ENCODE measurements around the gene SUPT5H. TPM values are rescaled to one million over a fixed set of nuclear protein-coding genes. Genes with fewer than 3 reads are reported as not detected.
A peak's percentile ranks its signal among the peaks of the same experiment; 100 is the strongest.

SUPT5H gene
- total and polyA plus RNA-seq, 2 of the 13 experiments (the other 11 are each of a cell fraction or from before 2014, with no cell fraction given): 48.2 to 51.7 TPM

DNA sequence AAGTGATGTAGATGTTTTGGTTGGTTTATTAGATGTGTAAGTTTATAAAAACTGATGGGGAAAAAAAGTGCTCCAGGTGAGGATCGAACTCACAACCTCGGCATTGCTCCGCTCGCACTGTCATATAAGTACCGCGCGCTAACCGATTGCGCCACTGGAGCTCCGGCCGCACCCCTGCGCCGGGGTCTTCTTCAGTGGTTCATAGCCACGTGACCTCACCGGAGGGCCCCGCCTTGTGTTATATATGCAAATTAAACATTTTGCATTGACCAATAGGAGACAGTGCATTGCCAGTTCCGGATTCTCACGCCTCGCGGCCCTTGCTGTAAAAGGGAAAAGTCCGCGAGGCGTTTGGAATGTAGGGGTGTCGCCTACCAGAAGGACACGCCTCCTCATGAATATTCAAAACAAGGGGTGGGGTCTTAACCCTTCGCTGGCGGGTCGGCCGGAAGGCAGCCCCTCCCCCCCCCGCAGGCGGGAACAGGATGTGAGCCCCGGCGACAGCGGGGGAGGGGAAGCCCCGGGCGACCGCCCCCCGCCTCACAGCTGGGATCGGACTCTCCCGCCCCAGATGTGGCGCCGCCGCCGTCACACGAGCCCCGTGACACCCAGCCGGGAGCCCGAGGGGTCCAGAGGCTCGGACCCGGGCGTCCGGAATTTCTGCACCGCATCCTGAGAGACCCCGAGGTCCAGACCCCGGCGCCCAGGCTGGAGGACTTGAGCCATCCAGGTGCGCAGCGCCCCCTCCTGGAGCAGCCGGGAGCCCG, 33.1 kb upstream of the SUPT5H start, which contains the start of gene PLEKHG2 (continued):
- 0 out of 2 replicates have a peak, but pooled peaks have one; percentile 48 for TF ChIP-seq ZSCAN12 (CRISPR knock-in tag; IDR thresholded peaks at IDR 0.05)
- TF ChIP-seq SALL1 (CRISPR knock-in tag; IDR thresholded peaks at IDR 0.05): peak; percentile 52
- 0 out of 2 replicates have a peak, but pooled peaks have one; percentile 62 for TF ChIP-seq ZNF850 (CRISPR knock-in tag; conservative IDR thresholded peaks at IDR 0.05)
- peak; percentile 18; the same call in 1 of the 2 replicates for TF ChIP-seq ZNF317 (CRISPR knock-in tag; IDR thresholded peaks at IDR 0.05)
- TF ChIP-seq KLF16 (CRISPR knock-in tag; IDR thresholded peaks at IDR 0.05): peak in 1 of 2 experiments; percentile 56; a peak in 2 of 4 replicates
- TF ChIP-seq POGZ (CRISPR knock-in tag; IDR thresholded peaks at IDR 0.05): no peak; the same call in 1 of the 2 replicates
- peak; percentile 96 for TF ChIP-seq BHLHE40 (IDR thresholded peaks at IDR 0.05; ENCODE audit: low read length)
- TF ChIP-seq, protein P1, sequence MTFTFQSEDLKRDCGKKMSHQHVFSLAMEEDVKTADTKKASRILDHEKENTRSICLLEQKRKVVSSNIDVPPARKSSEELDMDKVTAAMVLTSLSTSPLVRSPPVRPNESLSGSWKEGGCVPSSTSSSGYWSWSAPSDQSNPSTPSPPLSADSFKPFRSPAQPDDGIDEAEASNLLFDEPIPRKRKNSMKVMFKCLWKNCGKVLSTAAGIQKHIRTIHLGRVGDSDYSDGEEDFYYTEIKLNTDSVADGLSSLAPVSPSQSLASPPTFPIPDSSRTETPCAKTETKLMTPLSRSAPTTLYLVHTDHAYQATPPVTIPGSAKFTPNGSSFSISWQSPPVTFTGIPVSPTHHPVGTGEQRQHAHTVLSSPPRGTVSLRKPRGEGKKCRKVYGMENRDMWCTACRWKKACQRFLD (CRISPR knock-in tag; IDR thresholded peaks at IDR 0.05; ENCODE audit: borderline replicate concordance): no peak
- peak; percentile 77 for TF ChIP-seq POLR2G (IDR thresholded peaks at IDR 0.05; ENCODE audit: low read depth, low read length)
- no peak for TF ChIP-seq SIX4 (CRISPR knock-in tag; IDR thresholded peaks at IDR 0.05)
- TF ChIP-seq, protein P2, sequence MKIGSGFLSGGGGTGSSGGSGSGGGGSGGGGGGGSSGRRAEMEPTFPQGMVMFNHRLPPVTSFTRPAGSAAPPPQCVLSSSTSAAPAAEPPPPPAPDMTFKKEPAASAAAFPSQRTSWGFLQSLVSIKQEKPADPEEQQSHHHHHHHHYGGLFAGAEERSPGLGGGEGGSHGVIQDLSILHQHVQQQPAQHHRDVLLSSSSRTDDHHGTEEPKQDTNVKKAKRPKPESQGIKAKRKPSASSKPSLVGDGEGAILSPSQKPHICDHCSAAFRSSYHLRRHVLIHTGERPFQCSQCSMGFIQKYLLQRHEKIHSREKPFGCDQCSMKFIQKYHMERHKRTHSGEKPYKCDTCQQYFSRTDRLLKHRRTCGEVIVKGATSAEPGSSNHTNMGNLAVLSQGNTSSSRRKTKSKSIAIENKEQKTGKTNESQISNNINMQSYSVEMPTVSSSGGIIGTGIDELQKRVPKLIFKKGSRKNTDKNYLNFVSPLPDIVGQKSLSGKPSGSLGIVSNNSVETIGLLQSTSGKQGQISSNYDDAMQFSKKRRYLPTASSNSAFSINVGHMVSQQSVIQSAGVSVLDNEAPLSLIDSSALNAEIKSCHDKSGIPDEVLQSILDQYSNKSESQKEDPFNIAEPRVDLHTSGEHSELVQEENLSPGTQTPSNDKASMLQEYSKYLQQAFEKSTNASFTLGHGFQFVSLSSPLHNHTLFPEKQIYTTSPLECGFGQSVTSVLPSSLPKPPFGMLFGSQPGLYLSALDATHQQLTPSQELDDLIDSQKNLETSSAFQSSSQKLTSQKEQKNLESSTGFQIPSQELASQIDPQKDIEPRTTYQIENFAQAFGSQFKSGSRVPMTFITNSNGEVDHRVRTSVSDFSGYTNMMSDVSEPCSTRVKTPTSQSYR (CRISPR knock-in tag; IDR thresholded peaks at IDR 0.05; ENCODE audit: borderline replicate concordance): peak; percentile 98
- TF ChIP-seq, protein P3, sequence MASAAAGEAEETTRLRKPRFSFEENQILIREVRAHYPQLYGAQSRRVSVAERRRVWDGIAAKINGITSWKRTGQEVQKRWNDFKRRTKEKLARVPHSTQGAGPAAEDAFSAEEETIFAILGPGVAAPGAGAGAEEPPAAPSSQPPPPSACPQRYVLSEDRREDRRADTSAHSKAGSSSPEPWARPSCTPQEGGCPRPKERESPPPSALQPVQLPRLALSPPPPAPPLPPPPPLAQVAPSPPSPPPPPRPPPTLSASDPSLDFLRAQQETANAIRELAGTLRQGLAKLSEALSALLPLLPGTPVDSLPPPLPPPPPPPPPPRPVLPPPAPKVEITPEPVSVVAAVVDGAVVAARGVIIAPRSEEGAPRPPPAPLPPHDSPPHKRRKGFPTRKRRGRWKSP (CRISPR knock-in tag; IDR thresholded peaks at IDR 0.05): peak; percentile 98
- TF ChIP-seq HDAC2 (CRISPR knock-in tag; IDR thresholded peaks at IDR 0.05): peak; percentile 9; the same call in 1 of the 2 replicates
- TF ChIP-seq ZNF121 (CRISPR knock-in tag; IDR thresholded peaks at IDR 0.05): peak; percentile 57
- TF ChIP-seq, protein P4, sequence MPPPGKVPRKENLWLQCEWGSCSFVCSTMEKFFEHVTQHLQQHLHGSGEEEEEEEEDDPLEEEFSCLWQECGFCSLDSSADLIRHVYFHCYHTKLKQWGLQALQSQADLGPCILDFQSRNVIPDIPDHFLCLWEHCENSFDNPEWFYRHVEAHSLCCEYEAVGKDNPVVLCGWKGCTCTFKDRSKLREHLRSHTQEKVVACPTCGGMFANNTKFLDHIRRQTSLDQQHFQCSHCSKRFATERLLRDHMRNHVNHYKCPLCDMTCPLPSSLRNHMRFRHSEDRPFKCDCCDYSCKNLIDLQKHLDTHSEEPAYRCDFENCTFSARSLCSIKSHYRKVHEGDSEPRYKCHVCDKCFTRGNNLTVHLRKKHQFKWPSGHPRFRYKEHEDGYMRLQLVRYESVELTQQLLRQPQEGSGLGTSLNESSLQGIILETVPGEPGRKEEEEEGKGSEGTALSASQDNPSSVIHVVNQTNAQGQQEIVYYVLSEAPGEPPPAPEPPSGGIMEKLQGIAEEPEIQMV (CRISPR knock-in tag; IDR thresholded peaks at IDR 0.05; ENCODE audit: low read depth): peak; percentile 58; the same call in 1 of the 2 replicates
- 0 out of 2 replicates have a peak, but pooled peaks have one; percentile 17 for TF ChIP-seq ZMYM3 (CRISPR knock-in tag; IDR thresholded peaks at IDR 0.05)
- 0 out of 2 replicates have a peak, but pooled peaks have one; percentile 21 for TF ChIP-seq ZBTB20 (CRISPR knock-in tag; IDR thresholded peaks at IDR 0.05; ENCODE audit: borderline replicate concordance, low read depth)
- TF ChIP-seq SRY (CRISPR knock-in tag; IDR thresholded peaks at IDR 0.05): peak; percentile 41; the same call in 1 of the 2 replicates
- TF ChIP-seq SPEN (CRISPR knock-in tag; IDR thresholded peaks at IDR 0.05; ENCODE audit: low read depth): peak; percentile 61
- TF ChIP-seq NRL (CRISPR knock-in tag; IDR thresholded peaks at IDR 0.05; ENCODE audit: borderline replicate concordance): peak; percentile 60; the same call in 1 of the 2 replicates
- TF ChIP-seq ZFP82 (CRISPR knock-in tag; IDR thresholded peaks at IDR 0.05; ENCODE audit: borderline replicate concordance): peak; percentile 25; the same call in 1 of the 2 replicates
- TF ChIP-seq PCBP1 (IDR thresholded peaks at IDR 0.05; ENCODE audit: borderline replicate concordance, low read depth, low read length): peak; percentile 85; the same call in 1 of the 2 replicates
